ENCODE data around the gene HRH4. TPM values are rescaled to one million over a fixed set of nuclear protein-coding genes. Genes with fewer than 3 reads are reported as not detected.

HRH4 gene
- total RNA-seq, 1 experiment from 2014 or later = not detected

- WGBS (ENCODE audit: extremely low coverage, insufficient read length, low lambda C conversion rate) = no CpG with 5 or more reads among the region's 1 CpG
Measured at GRCh38 chr18:24446453-24446852, 14.0 kb upstream of the HRH4 start.

More at GRCh38 chr18:24446453-24446852, 14.0 kb upstream of the HRH4 start:
- no peaks in the 10 kb centered on the region for H3K79me1 ChIP-seq (ENCODE audit: insufficient read depth, low read depth, low read length, poor library complexity, severe bottlenecking)
- H2BK12ac ChIP-seq (ENCODE audit: insufficient read length, low read depth, low read length) = no peak overlapping the region
- Mint-ChIP-seq H3K4me1 (no peaks in the 10 kb centered on the region), H3K27ac (no peak overlapping the region), H3K36me3 (ENCODE audit: insufficient read depth in 1 of 3, low read depth in 3 of 3) (peaks cover 11 to 69% (median 66%) of the 10 kb centered on the region in 3 experiments; a peak in 6 of 7 replicates), H3K4me3 (no peak overlapping the region), H3K9me3 (no peaks in the 10 kb centered on the region), H3K27me3 (ENCODE audit: low read depth) (no peaks in the 10 kb centered on the region)
- no peaks in the 10 kb centered on the region for H3K27me3 ChIP-seq (ENCODE audit: insufficient read depth, low read length)
- no peaks in the 10 kb centered on the region for H3K4me1 ChIP-seq (ENCODE audit: insufficient read depth, low read length)
- H3K27ac ChIP-seq (ENCODE audit: insufficient read length, low read depth, low read length) = no peak overlapping the region
- no peaks in the 10 kb centered on the region for H3K23me2 ChIP-seq (ENCODE audit: insufficient read length, low read depth, low read length, poor library complexity, severe bottlenecking)
- H3K79me2 ChIP-seq (ENCODE audit: insufficient read depth, low read length) = no peaks in the 10 kb centered on the region
- no peak overlapping the region for H3K56ac ChIP-seq (ENCODE audit: insufficient read length, low read depth, low read length)
- no peaks in the 10 kb centered on the region for H4K20me1 ChIP-seq (ENCODE audit: control insufficient read depth, insufficient read depth, insufficient read length)
- H3K9me3 ChIP-seq (ENCODE audit: control insufficient read depth, low read depth, low read length) = no peaks in the 10 kb centered on the region
- no peak overlapping the region for H3K4me2 ChIP-seq (ENCODE audit: insufficient read depth, insufficient read length, low read length)
- no peak overlapping the region for H3T11ph ChIP-seq (ENCODE audit: low read length)
- no peak overlapping the region for H2AFZ ChIP-seq (ENCODE audit: low read length)
- H3K4ac ChIP-seq (ENCODE audit: low read depth, low read length) = no peak overlapping the region
- no peak overlapping the region for H4K5ac ChIP-seq (ENCODE audit: insufficient read length, low read depth, low read length)
- no peak overlapping the region for H3K9ac ChIP-seq (ENCODE audit: extremely low read depth, insufficient read length, low read length)
- H4K91ac ChIP-seq (ENCODE audit: insufficient read length, low read depth, low read length) = no peak overlapping the region
- no peak overlapping the region for H3K18ac ChIP-seq (ENCODE audit: insufficient read length, low read depth, low read length)
- H2BK120ac ChIP-seq (ENCODE audit: low read depth, low read length, poor library complexity, severe bottlenecking) = no peak overlapping the region
- no peak overlapping the region for H3K14ac ChIP-seq (ENCODE audit: insufficient read depth, low read length)
- TF ChIP-seq CTCF (conservative IDR thresholded peaks at IDR 0.05) = no peak
- no peak overlapping the region for H3K23ac ChIP-seq (ENCODE audit: insufficient read length, low read depth, low read length)
- H2BK5ac ChIP-seq (ENCODE audit: insufficient read length, low read length) = no peak overlapping the region
- no peak overlapping the region for H2AK5ac ChIP-seq (ENCODE audit: insufficient read length, low read length)
- H2BK15ac ChIP-seq (ENCODE audit: low read depth, low read length) = no peak overlapping the region
- no peak overlapping the region for H2BK20ac ChIP-seq (ENCODE audit: low read depth, low read length, poor library complexity, severe bottlenecking)
- no peak overlapping the region for H4K8ac ChIP-seq (replicated peaks; ENCODE audit: insufficient read length, low read depth, low read length)
- DNase-seq = no peak

Measured in H9 (cell line).